Right lobe of liver (tissue), 4 donors: ENCODE measurements around the gene SLC7A14.

ENCODE experiments used
- POLR2A ChIP-seq: fragments of 450-650 bp; IDR thresholded peaks from one replicate; pipeline ENCODE4 v1.6.1; 2017; ENCODE audit warnings: antibody characterized with exemption, mild to moderate bottlenecking
- TF ChIP-seq, protein P1 (sequence below), 4 donors: fragments of 200-600 bp in 3 of 4; fragments of 450-650 bp in 1 of 4; IDR thresholded peaks; one replicate each; pipeline versions ENCODE4 v1.5.1 to v1.8.0; 2016 to 2022; ENCODE audit warnings: antibody characterized with exemption in 4 of 4, mild to moderate bottlenecking in 2 of 4
- donor health status: DM: no; HTN: no; CAD: no.
- donor health status: DM: no; HTN: no; CAD: no.
- donor health status: DM: no; HTN: yes; CAD: no.

DNA sequence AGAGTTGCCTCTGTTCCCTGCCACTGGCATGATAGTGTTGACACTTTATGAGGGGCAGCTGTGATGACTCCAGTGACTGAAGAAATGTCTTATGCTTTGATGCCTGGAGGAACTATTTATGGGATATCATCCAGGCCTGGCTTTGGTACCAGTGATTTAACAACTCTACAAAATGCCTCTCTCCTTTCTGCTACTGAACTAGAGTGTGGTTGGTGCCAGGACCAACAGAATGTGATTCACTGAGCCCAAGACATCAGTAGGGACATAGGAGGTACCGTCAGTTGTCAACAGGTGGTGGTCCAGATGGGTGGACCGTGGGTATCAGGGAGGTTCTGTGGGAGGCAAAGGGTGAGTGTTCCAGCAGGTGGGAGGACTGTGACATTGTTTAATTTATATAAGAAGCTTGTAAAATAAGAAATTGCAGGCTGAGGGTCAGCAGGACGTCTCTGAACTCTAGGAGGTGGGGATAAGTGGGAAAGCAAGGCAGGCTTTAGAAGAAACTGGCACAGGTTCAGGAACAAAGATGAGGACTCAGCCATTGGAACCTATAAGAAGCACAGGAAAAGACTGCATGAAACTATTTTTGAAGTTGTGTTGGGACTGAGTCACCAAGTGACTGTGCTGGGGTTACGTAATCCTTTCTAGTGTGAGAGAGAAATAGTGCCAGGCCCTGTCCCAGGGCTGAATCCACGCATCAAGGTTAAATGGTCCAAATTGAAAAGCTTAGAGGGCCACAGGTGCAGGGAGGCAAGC lies 28.5 kb upstream of the SLC7A14 start:
- no peak for TF ChIP-seq POLR2A
- TF ChIP-seq, protein P1, sequence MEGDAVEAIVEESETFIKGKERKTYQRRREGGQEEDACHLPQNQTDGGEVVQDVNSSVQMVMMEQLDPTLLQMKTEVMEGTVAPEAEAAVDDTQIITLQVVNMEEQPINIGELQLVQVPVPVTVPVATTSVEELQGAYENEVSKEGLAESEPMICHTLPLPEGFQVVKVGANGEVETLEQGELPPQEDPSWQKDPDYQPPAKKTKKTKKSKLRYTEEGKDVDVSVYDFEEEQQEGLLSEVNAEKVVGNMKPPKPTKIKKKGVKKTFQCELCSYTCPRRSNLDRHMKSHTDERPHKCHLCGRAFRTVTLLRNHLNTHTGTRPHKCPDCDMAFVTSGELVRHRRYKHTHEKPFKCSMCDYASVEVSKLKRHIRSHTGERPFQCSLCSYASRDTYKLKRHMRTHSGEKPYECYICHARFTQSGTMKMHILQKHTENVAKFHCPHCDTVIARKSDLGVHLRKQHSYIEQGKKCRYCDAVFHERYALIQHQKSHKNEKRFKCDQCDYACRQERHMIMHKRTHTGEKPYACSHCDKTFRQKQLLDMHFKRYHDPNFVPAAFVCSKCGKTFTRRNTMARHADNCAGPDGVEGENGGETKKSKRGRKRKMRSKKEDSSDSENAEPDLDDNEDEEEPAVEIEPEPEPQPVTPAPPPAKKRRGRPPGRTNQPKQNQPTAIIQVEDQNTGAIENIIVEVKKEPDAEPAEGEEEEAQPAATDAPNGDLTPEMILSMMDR (IDR thresholded peaks at IDR 0.05), result no peak
